Type B pancreatic cell (in vitro differentiated cells): Measurements from ENCODE around the gene CYP27A1. TPM values are rescaled to one million over a fixed set of nuclear protein-coding genes. Genes with fewer than 3 reads are reported as not detected.
A peak's percentile ranks its signal among the peaks of the same experiment; 100 is the strongest.

Source experiments
- DNase-seq: peaks from one replicate; pipeline ENCODE4 v3.0.0; 2021; ENCODE audit warnings: mixed read lengths; ENCODE audit not compliant: unreplicated experiment; ENCODE audit errors: extremely low spot score
- H3K27ac Mint-ChIP-seq: 2 replicates; pipeline ENCODE4 v1.8.0; 2021; ENCODE audit warnings: mild to moderate bottlenecking, mixed read lengths
- H3K27me3 Mint-ChIP-seq: 2 replicates; pipeline ENCODE4 v1.8.0; 2021; ENCODE audit warnings: mixed read lengths
- H3K36me3 Mint-ChIP-seq: 2 replicates; pipeline ENCODE4 v1.8.0; 2021; ENCODE audit warnings: mixed read lengths
- H3K4me1 Mint-ChIP-seq: one replicate; pipeline ENCODE4 v1.8.0; 2021; ENCODE audit warnings: mixed read lengths; ENCODE audit not compliant: unreplicated experiment
- H3K4me3 Mint-ChIP-seq: 2 replicates; pipeline ENCODE4 v1.8.0; 2021; ENCODE audit warnings: mild to moderate bottlenecking, mixed read lengths
- H3K9me3 Mint-ChIP-seq: 2 replicates; pipeline ENCODE4 v1.8.0; 2021; ENCODE audit warnings: mixed read lengths
- CTCF ChIP-seq: fragments of 200-600 bp; sonication (generic); conservative IDR thresholded peaks from 2 replicates; pipeline ENCODE4 v1.5.0; 2021; ENCODE audit warnings: antibody characterized with exemption, mild to moderate bottlenecking
- total RNA-seq: library from RNA; stranded (reverse); gene quantifications from 2 replicates; pipeline ENCODE4 v1.2.1, GENCODE V29; 2021; ENCODE audit warnings: low replicate concordance

CYP27A1 gene
- total RNA-seq, 1 donor from 2014 or later: 6.9 TPM

- H3K27me3 Mint-ChIP-seq: peaks cover 74% of the 10 kb centered on the region
- peaks cover 40% of the 10 kb centered on the region for H3K4me1 Mint-ChIP-seq
- peak overlapping the region; percentile 41 for H3K27ac Mint-ChIP-seq
Measured at GRCh38 chr2:218854860-218855259, 72.9 kb downstream of the CYP27A1 start.

GRCh38 chr2:218855305-218856166 is 73.6 kb downstream of the CYP27A1 start:
- Mint-ChIP-seq H3K36me3 (no peaks in the 10 kb centered on the region), H3K4me3 (peak overlapping the region; percentile 72), H3K4me1 (peaks cover 40% of the 10 kb centered on the region), H3K9me3 (no peaks in the 10 kb centered on the region), H3K27me3 (peaks cover 73% of the 10 kb centered on the region), H3K27ac (peak overlapping the region; percentile 84)
- DNase-seq: no peak
- no peak for TF ChIP-seq CTCF

More at GRCh38 chr2:218854860-218855259, 72.9 kb downstream of the CYP27A1 start:
- no peaks in the 10 kb centered on the region for H3K9me3 Mint-ChIP-seq
- TF ChIP-seq CTCF: no peak
- no peaks in the 10 kb centered on the region for H3K36me3 Mint-ChIP-seq
- no peak overlapping the region for H3K4me3 Mint-ChIP-seq
- no peak for DNase-seq

- no peaks in the 10 kb centered on the region for H3K9me3 Mint-ChIP-seq
- no peak for DNase-seq
- peak overlapping the region; percentile 72 for H3K4me3 Mint-ChIP-seq
- TF ChIP-seq CTCF: no peak
- peaks cover 77% of the 10 kb centered on the region for H3K27me3 Mint-ChIP-seq
- H3K4me1 Mint-ChIP-seq: peaks cover 44% of the 10 kb centered on the region
- peak overlapping the region; percentile 84 for H3K27ac Mint-ChIP-seq
- H3K36me3 Mint-ChIP-seq: no peaks in the 10 kb centered on the region
Measured at GRCh38 chr2:218856167-218856895, 74.4 kb downstream of the CYP27A1 start.

- H3K36me3 Mint-ChIP-seq: no peaks in the 10 kb centered on the region
- no peak for TF ChIP-seq CTCF
- peaks cover 44% of the 10 kb centered on the region for H3K4me1 Mint-ChIP-seq
- H3K4me3 Mint-ChIP-seq: peak overlapping the region; percentile 72
- peak overlapping the region; percentile 84 for H3K27ac Mint-ChIP-seq
- H3K27me3 Mint-ChIP-seq: peaks cover 83% of the 10 kb centered on the region
- DNase-seq: no peak
- H3K9me3 Mint-ChIP-seq: no peaks in the 10 kb centered on the region
Measured at GRCh38 chr2:218856896-218857243, 74.9 kb downstream of the CYP27A1 start.

- Mint-ChIP-seq H3K27ac (peak overlapping the region; percentile 83), H3K4me3 (peak overlapping the region; percentile 85), H3K27me3 (peaks cover 84% of the 10 kb centered on the region), H3K4me1 (peaks cover 44% of the 10 kb centered on the region), H3K9me3 (no peaks in the 10 kb centered on the region), H3K36me3 (no peaks in the 10 kb centered on the region)
- no peak for TF ChIP-seq CTCF
- DNase-seq: no peak
Measured at GRCh38 chr2:218857371-218858137, 75.6 kb downstream of the CYP27A1 start.
